Measurements from ENCODE around the gene NPC2.

NPC2 gene

DNA sequence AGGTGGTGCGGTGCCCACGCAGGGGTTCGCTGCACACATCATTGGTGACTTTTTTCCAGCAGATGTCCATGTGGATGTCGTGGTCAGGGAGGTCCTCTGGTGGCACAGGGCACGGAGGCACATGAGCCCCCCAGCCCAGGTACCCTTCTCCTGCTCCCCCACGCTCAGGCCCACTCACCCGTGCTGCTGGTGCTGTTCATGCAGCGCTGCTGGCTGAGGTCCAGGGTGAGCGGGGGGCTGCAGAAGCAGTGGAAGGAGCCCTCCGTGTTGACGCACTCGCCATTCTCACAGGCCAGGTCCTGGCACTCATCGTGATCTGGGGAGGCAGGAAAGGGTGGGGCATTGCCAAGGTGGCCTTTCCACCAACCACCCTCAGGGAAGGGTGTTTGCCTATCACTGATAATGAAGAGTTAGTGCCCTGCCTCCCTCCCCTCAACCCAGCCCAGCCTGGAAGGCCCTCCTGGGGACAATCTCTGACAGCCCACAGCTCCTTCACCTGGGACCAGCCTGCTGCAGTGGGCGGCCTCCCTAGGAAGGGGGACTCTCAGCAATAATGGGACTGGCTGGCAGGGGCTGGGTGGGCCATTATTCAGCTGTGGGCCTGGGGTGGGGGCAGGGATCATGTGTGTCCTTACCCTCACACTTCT lies 10.3 kb upstream of the NPC2 start:
- DNase-seq (ENCODE audit: low read depth in 2 of 2, low spot score in 1 of 2), result no peak

DNA sequence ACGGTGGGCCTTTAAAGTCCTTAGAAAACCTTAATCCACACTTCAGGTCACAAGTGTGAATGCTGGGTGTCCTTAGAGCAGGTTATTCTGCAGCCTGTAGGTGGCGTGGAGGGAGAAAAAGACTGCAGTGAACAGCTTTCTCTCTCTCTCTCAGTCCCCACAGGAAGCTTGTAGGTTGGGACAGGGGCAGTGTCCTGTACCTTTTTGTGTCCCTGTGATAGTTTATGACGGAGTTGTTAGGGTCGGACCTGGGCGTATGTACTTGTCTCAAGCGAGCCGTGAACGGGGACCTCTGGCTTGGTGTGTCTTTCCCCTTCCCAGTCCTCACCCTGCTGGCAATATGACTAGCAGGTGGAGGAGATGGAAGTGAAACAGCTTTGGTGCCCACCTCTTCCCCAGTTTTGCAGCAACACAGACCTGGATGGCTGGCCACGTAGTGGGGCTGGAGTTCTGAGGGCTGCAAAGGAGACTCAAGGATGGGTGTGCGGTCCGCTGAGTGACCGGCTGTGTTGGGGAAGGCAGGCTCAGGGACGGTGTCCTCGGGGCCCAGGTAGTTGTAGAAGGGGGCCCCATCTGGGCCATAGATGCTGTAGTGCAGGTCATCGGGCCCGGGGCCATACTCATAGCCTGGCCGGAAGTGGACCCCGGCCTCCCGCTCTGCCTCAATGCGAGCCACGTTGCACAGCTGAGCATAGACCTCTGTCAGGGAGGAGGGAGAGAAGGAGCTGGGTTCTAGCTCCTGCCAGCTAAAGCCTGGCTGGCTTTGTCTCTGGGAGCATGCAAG lies 9.3 kb upstream of the NPC2 start:
- no peak for DNase-seq (ENCODE audit: low read depth in 2 of 2, low spot score in 1 of 2)

DNA sequence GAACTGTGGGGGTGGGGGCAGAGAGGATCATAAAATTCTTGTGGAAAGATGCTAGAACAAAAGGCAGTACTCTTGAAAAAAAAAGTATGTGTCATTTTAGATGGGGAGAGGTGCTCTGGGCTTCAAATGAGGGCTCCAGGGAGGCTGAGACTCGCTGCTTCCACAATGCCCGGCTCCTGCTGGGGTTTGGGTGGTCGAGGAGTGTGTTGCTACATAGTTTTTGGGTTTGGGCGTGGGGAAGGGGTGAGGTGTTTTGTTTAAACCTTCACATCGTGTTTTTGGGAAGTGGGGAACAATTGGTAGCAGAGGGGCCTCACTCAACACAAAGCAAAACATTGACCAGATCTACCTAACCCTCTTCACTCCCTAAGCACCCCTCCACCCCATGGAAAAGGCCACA lies 8.6 kb upstream of the NPC2 start:
- no peak for DNase-seq (ENCODE audit: low read depth in 2 of 2, low spot score in 1 of 2)

DNA sequence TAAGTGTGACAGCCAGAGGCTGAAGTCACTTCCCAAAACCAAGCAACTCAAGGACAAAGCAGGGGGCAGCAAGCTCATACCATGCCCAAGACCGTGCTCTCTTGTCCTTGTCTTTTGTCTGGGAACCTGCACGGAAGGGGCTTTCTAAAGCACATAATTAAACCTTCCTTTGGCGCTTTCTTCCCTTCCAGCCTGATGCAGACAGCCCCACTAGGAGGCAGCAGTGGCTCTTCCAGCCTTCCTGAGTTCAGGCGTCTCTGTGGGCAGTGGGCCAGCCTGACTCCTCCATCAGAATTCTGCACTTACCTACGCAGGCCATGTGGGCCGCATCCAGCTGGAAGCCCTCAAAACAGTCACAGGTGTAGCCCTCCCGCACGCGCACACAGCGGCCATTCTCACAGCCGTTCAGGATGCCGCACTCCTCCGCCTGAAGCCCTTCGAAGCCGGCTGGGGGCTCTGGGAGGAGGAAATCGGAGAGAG lies 8.1 kb upstream of the NPC2 start:
- no peak for DNase-seq (ENCODE audit: low read depth in 2 of 2, low spot score in 1 of 2)

DNA sequence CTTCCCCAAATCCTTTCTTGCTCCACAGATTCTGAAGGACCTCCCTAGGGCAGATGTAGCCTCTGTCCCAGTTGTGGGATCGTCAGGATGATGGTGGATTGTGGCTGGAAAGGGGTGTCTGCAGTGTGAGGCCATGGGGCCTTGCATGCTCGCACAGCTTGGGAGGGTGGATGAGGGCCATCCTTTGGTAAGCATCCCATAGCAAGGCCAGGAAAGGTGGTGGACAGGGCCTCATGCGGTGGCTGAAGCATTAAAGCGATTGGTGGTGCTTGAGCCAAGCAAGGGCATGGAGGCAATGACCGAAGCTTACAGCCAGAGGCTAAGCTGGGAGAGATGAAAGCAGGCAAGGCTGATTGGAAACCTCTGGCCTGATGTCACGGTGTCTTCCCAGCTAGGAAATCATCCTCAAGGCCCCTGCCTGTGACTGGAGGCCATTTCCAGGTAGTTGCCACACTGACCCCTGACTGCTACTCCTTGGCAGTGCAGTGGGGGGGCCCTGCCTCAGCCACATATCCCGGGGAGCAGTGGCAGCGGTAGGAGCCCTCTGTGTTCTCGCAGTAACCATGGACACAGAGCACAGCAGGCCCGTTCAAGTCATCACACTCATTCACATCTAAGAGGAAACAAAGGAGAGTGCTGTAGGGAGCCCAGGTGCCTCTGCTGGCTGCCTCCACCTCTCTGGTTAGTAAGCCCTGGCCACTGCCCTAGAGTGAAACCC lies 7.5 kb upstream of the NPC2 start:
- no peak for DNase-seq (ENCODE audit: low read depth in 2 of 2, low spot score in 1 of 2)

DNA sequence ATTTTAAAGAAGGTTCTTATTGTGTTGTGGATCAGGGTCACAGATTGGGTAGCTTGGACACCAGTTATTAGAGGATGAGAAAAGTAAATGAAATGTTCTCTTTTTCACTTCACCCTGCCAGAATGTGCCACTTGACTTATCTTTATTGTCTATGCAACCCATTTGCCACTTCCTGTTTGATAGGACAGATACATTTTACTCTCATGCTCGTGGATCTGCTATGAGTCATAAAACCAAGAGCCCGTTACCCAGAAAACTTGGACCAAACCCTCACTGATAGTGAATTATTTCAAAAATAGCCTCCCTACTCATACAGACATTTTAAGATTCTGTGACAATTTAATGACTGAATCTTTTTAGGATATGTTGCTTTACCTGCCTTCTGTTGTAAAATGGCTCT lies 2.3 kb upstream of the NPC2 start:
- no peak for DNase-seq (ENCODE audit: low read depth in 2 of 2, low spot score in 1 of 2)

DNA sequence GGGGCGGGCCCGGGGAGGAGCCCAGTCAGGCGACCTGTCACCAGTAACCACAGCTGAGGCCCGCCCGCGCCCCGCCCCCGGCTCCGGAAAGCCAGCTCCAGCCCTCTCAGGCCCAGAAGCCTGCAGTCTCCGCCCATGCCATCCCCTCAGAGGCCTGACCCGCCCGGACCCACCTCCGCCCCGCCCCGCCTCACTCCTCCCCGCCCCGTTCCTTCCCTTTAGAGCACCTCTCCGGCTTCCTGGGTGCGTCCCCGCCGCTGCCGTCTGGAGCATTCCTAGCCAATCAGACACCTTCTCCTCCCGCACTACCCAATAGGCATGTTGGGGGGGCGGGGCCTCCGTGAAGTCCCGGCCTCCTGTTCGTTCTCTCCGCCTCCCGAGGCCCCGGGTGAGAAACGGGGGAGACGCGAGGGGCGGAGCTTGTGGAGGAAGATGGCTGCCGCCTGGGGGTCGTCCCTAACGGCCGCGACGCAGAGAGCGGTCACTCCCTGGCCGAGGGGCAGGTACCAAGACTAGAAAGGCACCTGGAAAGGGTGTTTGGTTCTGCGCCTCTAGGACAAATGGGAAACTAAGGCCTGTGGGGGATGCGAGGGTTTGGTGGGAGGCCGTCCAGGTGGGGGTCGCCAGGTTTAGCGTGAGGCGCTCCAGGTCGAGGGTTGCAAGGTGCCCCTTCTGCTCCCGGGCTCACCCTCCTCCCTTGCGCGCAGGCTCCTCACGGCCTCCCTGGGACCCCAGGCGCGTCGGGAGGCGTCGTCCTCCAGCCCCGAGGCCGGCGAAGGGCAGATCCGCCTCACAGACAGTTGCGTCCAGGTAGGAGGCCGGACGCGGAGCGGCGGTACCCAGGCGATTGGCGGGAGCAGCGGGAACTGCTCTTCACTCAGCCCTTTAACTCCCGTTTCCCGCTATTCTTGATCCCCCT lies 497 bp upstream of the NPC2 start, which contains the start of gene ISCA2:
TSS of gene ISCA2 (plus strand) at position 423 of the 919 bp plus-strand sequence. CDS start at position 433, 10 bp downstream.
- peak; percentile 99 for DNase-seq (ENCODE audit: low read depth in 2 of 2, low spot score in 1 of 2)

DNA sequence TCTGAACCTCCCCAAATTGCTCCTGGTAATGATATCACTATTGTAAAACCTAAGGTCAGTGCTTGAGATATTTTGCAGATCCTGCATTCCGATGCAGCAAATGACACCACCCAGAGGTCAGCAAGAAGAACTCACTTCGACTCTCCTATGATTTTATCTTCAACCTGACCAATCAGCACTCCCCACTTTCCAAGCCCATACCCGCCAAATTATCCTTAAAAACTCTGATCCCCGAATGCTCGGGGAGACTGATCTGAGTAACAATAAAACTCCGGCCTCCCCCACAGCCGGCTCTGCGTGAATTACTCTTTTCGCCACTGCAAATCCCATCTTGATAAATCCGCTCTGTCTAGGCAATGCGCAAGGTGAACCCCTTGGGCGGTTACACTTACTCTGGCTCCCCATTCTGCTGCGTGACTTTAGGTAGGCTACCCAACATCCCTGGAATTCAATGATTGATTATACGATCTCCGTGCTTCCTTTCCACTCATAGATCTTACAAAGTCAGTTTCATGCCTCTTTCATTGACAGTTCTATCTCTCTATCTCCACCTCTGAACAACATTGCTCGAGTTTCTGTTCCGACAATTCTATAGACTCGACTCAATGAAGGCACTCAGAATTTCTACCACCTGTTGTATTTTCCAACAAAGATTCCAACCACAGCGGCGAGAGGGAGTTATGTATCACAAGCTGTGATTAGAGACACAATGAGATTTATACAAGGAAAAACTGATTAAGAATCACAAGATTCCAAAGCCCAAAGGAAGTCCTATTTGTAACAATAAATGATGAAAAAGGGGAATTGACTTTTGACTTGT lies 939 bp downstream of the NPC2 start:
- DNase-seq (ENCODE audit: low read depth in 2 of 2, low spot score in 1 of 2), result no peak

DNA sequence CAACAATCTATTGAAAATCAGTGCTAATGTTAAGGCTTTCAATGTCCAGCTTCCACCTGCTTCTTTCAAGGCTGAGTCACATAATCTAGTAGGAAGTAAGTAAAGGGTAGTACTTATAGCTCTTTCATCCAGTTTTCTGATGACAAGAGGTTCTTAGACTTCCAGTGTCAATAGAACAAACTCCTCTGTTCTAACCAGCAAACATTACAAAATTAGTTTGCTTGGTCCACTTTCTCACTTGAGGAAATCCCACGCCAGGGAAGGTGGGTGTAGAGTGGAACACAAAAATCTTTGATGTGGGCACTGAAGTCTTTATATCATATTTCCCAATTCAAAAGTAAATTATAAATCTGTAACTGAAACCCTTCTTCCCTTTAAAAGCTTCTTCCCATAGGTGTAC lies 2.6 kb downstream of the NPC2 start:
- no peak for DNase-seq (ENCODE audit: low read depth in 2 of 2, low spot score in 1 of 2)

DNA sequence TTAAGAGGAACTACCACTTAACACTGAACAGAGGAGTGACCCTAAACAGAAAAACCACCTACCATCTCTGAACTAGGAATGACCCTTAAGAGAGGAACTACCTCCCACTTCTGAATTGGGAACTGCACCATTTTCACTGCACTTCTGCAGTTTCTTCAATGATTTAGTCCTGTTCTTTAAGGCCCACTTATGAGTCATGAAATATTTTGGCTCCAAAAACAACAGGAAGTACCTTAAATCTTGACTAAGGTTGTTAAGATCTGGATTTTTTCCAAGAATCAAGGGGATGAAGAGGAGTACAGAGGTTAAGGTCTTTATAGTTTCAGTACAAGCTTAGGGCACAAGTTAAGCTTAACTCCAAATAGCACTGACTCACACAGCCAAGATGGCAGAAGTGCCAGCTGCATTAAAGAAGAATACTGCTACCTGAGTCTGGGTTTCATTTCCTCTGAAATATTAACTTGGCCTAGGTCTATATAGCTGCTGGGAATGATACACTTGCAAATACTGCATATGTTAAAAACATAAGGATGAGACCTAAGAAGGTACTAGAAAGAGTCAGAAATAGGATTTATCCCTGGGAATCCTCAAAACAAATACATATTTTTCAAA lies 4.2 kb downstream of the NPC2 start:
- DNase-seq (ENCODE audit: low read depth in 2 of 2, low spot score in 1 of 2), result no peak

DNA sequence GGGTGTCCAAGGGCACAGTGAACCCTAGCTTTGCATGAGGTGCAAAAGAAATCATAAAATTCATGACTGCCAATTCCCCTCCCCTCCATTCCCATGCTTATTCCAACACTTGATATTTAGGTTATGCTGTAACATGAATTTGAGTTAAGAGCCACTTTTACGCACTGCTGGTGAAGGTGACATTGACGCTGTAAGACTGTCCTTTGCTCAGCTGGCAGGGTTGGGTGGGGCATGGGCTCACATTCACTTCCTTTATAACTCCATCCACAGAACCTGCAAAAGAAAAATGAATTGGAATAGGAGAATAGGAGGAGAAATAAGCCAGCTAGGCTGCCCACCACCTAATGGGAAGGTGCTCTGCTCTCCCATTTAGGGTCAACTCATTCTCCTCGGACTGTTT lies 6.9 kb downstream of the NPC2 start:
- no peak for DNase-seq (ENCODE audit: low read depth in 2 of 2, low spot score in 1 of 2)

DNA sequence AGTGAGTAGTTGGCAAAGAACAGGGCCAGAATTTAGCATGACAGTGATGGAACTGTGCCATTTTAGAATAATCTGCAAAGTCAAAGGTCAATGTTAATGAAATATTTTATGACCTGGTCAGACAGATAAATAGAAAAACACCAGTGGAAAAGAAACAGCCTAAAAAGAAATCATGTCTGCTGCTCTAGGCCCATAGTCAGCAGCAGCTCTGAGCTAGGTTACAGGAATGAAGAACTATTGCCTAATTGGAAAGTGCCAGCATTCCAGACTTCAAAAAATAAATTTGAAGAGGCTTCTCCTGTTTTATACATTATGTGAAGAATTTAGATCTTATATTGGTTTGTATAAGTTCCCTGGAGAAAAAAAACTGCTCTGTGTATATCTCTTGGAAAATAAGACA lies 9.8 kb downstream of the NPC2 start:
- DNase-seq (ENCODE audit: low read depth in 2 of 2, low spot score in 1 of 2), result no peak

DNA sequence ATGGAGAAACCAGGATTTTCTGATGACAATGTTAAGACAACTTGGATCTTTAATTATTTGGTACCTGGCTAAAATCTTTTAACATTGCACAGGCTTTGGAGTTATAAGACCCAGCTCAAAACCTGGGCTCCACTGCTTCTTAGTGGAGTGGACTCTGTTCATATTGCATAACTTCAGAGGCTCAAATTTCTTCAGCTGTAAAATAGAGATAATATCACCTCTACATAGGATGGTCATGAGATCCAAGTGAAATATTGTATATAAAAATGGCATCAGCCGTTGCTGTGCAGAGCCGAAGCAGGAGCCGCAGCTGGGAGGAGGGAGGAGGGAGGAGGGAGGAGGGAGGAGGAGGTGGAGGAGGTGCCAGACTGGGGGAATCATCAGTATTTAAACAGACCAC lies 10.5 kb downstream of the NPC2 start:
- DNase-seq (ENCODE audit: low read depth in 2 of 2, low spot score in 1 of 2), result no peak

DNA sequence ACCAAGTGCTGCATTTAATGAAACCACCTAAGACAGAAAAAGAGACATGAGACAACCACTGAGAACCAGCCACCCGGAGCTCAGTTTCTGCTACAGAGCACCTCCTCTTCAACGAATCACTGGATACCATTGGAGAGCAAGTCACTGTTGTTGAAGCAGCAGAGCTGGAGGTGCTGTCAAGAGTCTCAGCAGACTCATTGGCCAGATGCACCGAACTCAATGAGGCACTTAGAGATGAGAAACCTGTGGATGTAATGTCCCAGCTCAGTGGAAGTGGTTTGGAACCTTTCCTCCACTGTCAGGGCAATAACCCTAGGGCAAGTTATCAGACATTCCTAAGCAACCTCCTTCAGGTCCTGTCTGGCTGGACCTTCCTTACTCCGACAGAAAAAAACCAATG lies 13.1 kb downstream of the NPC2 start:
- DNase-seq (ENCODE audit: low read depth in 2 of 2, low spot score in 1 of 2), result no peak

DNA sequence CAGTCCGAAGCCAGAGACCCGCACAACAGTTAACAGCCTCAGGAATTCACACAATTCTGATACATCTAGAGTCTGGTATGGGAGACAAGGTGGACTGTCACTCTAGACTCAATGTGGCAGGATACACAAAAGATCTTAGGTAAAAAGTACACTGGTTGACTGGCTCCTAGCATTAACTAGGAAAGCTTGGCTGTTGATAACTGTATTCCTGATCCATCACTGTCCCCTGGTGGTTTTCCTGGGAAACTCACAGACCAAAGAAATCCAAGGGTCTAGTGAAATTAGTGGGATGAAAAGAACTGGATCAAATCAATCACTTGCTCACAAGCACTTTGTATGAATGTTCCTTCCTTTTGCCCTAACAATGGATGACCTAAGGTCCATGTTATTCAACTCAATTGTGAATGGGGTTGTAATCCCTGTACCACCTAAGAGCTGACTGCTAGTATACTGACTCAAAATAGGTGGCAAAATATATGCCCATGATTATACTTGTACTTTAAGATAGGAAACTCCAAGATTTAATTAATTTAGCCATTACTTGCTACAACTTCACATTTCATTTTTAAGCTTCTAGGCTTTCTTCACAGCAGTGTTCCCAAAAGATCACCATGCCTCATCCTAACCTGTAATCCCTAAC lies 14.0 kb downstream of the NPC2 start:
- no peak for DNase-seq (ENCODE audit: low read depth in 2 of 2, low spot score in 1 of 2)

DNA sequence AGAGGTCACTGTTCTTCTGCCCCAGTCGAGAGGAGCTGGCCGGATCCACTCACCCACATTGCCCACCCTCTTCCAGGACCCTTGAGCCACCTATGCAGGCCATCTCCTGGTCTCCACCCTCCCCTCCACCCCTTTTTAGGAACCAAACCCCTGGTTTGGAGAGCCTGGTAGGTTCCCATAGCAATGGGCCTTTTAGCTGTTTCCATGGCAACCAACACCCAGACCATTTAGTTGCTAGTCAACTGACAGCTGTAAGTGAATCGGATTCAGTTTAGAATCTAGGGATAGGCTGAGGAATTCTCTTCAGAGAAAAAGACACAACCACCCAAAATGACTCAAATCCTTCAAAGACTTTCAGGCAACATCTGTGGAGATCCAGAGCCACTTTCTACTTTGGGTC lies 16.5 kb downstream of the NPC2 start:
- DNase-seq (ENCODE audit: low read depth in 2 of 2, low spot score in 1 of 2), result no peak

DNA sequence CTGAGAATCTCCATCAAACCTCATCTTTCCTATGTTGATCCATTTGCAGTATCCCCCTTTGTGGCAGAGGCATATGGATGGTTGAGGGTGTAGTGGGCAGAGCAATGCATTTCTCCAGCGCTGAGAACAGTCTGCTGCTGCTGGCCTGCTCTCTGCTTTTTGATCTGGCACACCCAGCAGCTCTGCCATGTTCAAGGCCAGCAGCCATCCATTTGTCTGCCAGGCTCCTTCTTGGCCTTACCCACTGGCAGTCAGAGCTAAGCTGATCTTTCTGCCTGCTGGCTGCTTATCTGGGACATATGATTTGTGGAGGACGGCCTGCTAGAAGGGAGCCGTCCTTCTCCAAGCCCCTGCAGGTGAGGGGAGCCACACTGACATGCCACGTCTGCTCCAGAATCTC lies 17.0 kb downstream of the NPC2 start:
- no peak for DNase-seq (ENCODE audit: low read depth in 2 of 2, low spot score in 1 of 2)

DNA sequence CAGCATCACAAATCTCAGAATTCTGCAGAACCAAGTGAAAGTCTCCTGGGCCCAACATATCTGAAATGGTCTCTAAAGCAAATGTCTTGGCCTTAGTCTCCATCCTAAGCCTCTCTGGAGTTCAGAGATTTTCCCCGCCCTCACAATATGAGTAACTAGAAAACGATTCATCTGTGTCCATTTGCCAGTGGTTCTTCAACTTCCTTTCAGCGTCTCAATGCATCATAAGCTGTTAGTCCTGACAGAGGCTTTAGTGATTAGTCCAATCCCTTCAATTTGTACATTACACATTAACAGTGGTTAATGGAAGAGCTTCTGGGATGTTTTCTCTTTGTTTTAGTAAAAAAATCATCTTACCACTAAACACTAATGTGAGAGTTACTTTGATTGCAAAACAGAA lies 17.4 kb downstream of the NPC2 start:
- no peak for DNase-seq (ENCODE audit: low read depth in 2 of 2, low spot score in 1 of 2)

DNA sequence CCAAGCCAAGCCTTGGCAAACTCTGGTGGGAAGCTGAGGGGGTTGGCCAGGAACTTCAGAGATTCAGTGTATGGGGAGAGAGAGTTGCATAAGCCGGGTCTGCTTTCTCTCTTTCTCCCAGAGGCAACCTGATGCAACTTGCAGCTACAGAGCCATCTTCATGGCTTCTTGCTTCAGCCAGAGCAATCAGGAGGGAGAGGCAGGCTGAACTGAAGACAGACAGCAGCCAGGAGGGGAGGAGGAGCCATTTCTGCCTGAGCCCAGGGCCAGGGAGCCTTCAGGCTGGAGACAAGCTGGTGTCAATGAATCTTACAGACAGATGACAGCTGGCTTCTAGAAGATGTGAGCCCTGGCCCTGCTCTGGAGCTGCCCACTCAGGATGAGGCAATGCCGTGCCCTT lies 18.7 kb downstream of the NPC2 start:
- DNase-seq (ENCODE audit: low read depth in 2 of 2, low spot score in 1 of 2), result no peak

All from stimulated activated CD8-positive, alpha-beta memory T cell treated with anti-CD3 and anti-CD28 coated beads, Interleukin-4, amount 100 ng/mL, for 1 hour (primary cell).